HEK293T (cell line): ENCODE data around the gene TRPC4AP.

Experiments
- BHLHE40 ChIP-seq: fragments of 450-650 bp; IDR thresholded peaks from 2 replicates; pipeline ENCODE4 v1.6.1; 2016; ENCODE audit warnings: mild to moderate bottlenecking, moderate library complexity, borderline replicate concordance
- FOXM1 ChIP-seq: fragments of 450-650 bp; IDR thresholded peaks from 2 replicates; pipeline ENCODE4 v1.6.1; 2017; ENCODE audit warnings: mild to moderate bottlenecking, borderline replicate concordance
- SUZ12 ChIP-seq: fragments of 450-650 bp; IDR thresholded peaks from 2 replicates; pipeline ENCODE4 v1.6.1; 2016; ENCODE audit warnings: mild to moderate bottlenecking
- TARDBP ChIP-seq: fragments of 450-650 bp; IDR thresholded peaks from 2 replicates; pipeline ENCODE4 v1.6.1; 2016

- TF ChIP-seq BHLHE40 (no peak), FOXM1 (no peak), TARDBP (no peak), SUZ12 (no peak)
Measured at GRCh38 chr20:35084998-35085397, 7.6 kb downstream of the TRPC4AP start.
